ENCODE results near the gene RANBP10. TPM values are rescaled to one million over a fixed set of nuclear protein-coding genes. Genes with fewer than 3 reads are reported as not detected.
"Not testable (repeated sequence)": the region's sequence is repeated elsewhere in the genome, so short reads cannot be mapped to it uniquely, and the experiment has no call there.

The RANBP10 gene
- total and polyA plus RNA-seq, 10 of the 15 experiments (the other 5 are each of a cell fraction or from before 2014, with no cell fraction given), result 1.2 to 20.4 (median 10.8) TPM

DNA sequence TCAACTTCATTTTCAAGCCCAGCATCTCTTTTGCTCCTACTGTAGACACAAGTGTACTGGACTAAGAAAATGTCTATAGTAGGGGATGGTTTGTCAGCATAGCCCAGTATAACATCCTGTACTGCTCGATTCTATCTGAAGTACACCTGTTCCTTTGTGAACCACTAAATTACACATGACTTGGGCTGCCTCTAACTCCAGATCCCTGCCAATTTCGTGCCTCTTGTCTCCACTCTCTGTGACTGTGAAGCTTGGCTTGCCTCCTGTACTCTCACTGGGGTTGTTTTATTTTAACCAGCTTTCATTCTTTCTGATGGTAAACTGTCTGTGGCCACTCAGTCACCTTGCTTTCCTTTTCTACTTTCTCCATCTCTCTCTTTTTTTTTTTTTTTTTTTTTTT is 111.7 kb downstream of the RANBP10 start:
- SMC1A ChIA-PET (ENCODE audit: uncharacterized antibody, unreplicated experiment), result interaction anchor here (1.4 kb wide), 1 partner anchor 21 kb away, joined by 4 read pairs; no protein-coding TSS in a partner anchor
- Histone ChIP-seq H2AFZ (ENCODE audit: control insufficient read depth, low read depth, low read length) (no peak overlapping the region), H3K9ac (ENCODE audit: control insufficient read depth, insufficient read depth, low read length) (no peak overlapping the region), H3K9me3 (replicated peaks; ENCODE audit: control insufficient read depth, insufficient read depth, low read length) (no peaks in the 10 kb centered on the region; the same call in 2 of the 3 replicates), H3K27ac (ENCODE audit: control insufficient read depth, insufficient read depth) (no peak overlapping the region), H4K20me1 (ENCODE audit: control insufficient read depth, insufficient read depth) (no peaks in the 10 kb centered on the region), H3K4me3 (no peak overlapping the region), H3K27me3 (replicated peaks in 1 of 2; ENCODE audit: control insufficient read depth in 2 of 2, insufficient read depth in 2 of 2, low read length in 1 of 2) (no peaks in the 10 kb centered on the region), H3K36me3 (ENCODE audit: control insufficient read depth in 2 of 2, insufficient read depth in 2 of 2, low read length in 1 of 2) (peaks cover 0 to 3% of the 10 kb centered on the region in 2 experiments; a peak in 3 of 4 replicates), H3K4me1 (ENCODE audit: control insufficient read depth, insufficient read depth, low read length) (no peaks in the 10 kb centered on the region), H3K4me2 (ENCODE audit: control insufficient read depth, insufficient read depth) (no peak overlapping the region), H3K79me2 (ENCODE audit: control insufficient read depth, insufficient read depth, low read length) (no peaks in the 10 kb centered on the region)
- 86% methylated on average over 2 of the region's 2 CpGs for WGBS (ENCODE audit: insufficient coverage, insufficient replicate concordance, low lambda C conversion rate, missing lambda C conversion rate)
- ATAC-seq (no peak), DNase-seq (ENCODE audit: low read depth, low spot score) (no peak), FAIRE-seq (no peak)
- in situ Hi-C loops (cut with MboI), result no loop called here
- no peak for TF ChIP-seq ZNF207 (IDR thresholded peaks at IDR 0.05; ENCODE audit: borderline replicate concordance)
- RAD21 ChIA-PET (ENCODE audit: unreplicated experiment), result interaction anchor here (0.7 kb wide), 1 partner anchor 172 kb away, joined by 3 read pairs; no protein-coding TSS in a partner anchor
- no TSS peak for BruUV-seq (replicated peaks)
- POLR2A ChIA-PET, result interaction anchor here (0.7 kb wide), 2 partner anchors 106 to 472 kb away, joined by 4 to 5 read pairs; no protein-coding TSS in a partner anchor
- intact Hi-C loops (cut with micrococcal nuclease; ENCODE audit: unreplicated experiment), result no loop called here
- CTCF ChIA-PET, result interaction anchor here (1.1 kb wide), 1 partner anchor 12 kb away, joined by 3 read pairs; no protein-coding TSS in a partner anchor

DNA sequence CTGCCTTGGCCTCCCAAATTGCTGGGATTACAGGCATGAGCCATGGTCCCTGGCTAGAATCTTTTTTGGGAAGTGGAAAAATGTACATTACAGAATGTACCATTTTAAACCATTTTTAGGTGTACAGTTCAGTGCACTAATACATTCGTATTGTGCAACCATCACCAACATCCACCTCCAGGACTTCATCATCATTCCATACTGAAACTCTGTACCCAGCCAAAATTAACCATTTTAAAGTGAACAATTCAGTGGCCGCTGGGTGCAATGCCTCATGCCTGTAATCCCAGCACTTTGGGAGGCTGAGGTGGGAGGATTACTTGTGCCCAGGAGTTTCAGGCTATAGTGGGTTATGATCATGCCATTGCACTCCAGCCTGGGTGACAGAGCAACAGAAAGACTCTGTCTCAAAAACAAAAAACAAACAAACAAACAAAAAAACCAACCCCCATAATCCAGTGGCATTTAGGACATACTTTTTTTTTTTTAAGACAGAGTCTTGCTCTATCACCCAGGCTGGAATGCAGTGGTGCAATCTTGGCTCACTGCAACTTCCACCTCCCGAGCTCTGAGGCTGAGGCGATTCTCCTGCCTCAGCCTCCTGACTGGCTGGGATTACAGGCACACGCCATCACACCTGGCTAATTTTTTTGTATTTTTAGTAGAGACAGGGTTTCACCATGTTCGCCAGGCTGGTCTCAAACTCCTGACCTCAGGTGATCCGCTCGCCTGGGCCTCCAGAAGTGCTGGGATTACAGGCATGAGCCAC is 112.7 kb downstream of the RANBP10 start:
- in situ Hi-C loops (cut with MboI); RAD21 ChIA-PET (ENCODE audit: unreplicated experiment); H3K79me2 ChIP-seq (ENCODE audit: control insufficient read depth, insufficient read depth, low read length); H3K4me3 ChIP-seq; H3K4me1 ChIP-seq (ENCODE audit: control insufficient read depth, insufficient read depth, low read length); DNase-seq (ENCODE audit: low read depth, low spot score); H4K20me1 ChIP-seq (ENCODE audit: control insufficient read depth, insufficient read depth); ATAC-seq; H3K27ac ChIP-seq (ENCODE audit: control insufficient read depth, insufficient read depth); BruUV-seq (replicated peaks); H3K4me2 ChIP-seq (ENCODE audit: control insufficient read depth, insufficient read depth); intact Hi-C loops (cut with micrococcal nuclease; ENCODE audit: unreplicated experiment); H3K27me3 ChIP-seq (replicated peaks in 1 of 2; ENCODE audit: control insufficient read depth in 2 of 2, insufficient read depth in 2 of 2, low read length in 1 of 2); H3K9me3 ChIP-seq (replicated peaks; ENCODE audit: control insufficient read depth, insufficient read depth, low read length); FAIRE-seq; H3K36me3 ChIP-seq (ENCODE audit: control insufficient read depth in 2 of 2, insufficient read depth in 2 of 2, low read length in 1 of 2); H2AFZ ChIP-seq (ENCODE audit: control insufficient read depth, low read depth, low read length); H3K9ac ChIP-seq (ENCODE audit: control insufficient read depth, insufficient read depth, low read length): not testable (repeated sequence)
- ChIA-PET CTCF (interaction anchor here (0.6 to 1.2 kb wide), 2 partner anchors 25 to 26 kb away, joined by 3 to 5 read pairs; no protein-coding TSS in a partner anchor), POLR2A (interaction anchor here (0.6 to 1.0 kb wide), 2 partner anchors 11 to 110 kb away, joined by 3 read pairs; no protein-coding TSS in a partner anchor), SMC1A (ENCODE audit: uncharacterized antibody, unreplicated experiment) (interaction anchor here (1.4 kb wide), 1 partner anchor 21 kb away, joined by 4 read pairs; no protein-coding TSS in a partner anchor)
- WGBS (ENCODE audit: insufficient coverage, insufficient replicate concordance, low lambda C conversion rate, missing lambda C conversion rate), result 85% methylated on average over 8 of the region's 8 CpGs
